Neural progenitor cell (in vitro differentiated cells): ENCODE measurements around the gene SH3PXD2B.

Experiments
- CTCF ChIP-seq: fragments of 200-600 bp; sonication (generic); IDR thresholded peaks from 2 replicates; pipeline ENCODE4 v1.5.1; 2017; ENCODE audit warnings: antibody characterized with exemption, mild to moderate bottlenecking
- EZH2 ChIP-seq: fragments of 200-600 bp; sonication (generic); IDR thresholded peaks from 2 replicates; pipeline ENCODE4 v1.6.1; 2017; ENCODE audit warnings: antibody characterized with exemption, mild to moderate bottlenecking, moderate library complexity

- TF ChIP-seq CTCF, result no peak
- TF ChIP-seq EZH2, result no peak
Observed at GRCh38 chr5:172444110-172444510, 10.2 kb downstream of the SH3PXD2B start.
